ENCODE results near the gene CYTH2.
A peak's percentile ranks its signal among the peaks of the same experiment; 100 is the strongest.

Gene CYTH2

DNA sequence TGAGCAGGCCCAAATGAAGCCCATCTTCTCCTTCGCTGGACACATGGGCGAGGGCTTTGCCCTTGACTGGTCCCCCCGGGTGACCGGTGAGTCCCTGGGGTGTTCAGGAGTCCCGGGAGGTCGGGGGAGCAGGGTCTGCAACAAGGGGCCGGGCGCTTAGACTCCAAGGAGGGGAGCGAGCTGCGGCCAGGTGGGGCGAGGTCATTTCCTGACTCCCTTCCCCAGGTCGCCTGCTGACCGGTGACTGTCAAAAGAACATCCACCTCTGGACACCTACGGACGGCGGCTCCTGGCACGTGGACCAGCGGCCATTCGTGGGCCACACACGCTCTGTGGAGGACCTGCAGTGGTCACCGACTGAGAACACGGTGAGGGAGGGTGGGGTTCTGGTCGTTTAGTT lies 18.7 kb upstream of the CYTH2 start:
- DNase-seq (ENCODE audit: low read depth): no peak
- TF ChIP-seq, protein P1, sequence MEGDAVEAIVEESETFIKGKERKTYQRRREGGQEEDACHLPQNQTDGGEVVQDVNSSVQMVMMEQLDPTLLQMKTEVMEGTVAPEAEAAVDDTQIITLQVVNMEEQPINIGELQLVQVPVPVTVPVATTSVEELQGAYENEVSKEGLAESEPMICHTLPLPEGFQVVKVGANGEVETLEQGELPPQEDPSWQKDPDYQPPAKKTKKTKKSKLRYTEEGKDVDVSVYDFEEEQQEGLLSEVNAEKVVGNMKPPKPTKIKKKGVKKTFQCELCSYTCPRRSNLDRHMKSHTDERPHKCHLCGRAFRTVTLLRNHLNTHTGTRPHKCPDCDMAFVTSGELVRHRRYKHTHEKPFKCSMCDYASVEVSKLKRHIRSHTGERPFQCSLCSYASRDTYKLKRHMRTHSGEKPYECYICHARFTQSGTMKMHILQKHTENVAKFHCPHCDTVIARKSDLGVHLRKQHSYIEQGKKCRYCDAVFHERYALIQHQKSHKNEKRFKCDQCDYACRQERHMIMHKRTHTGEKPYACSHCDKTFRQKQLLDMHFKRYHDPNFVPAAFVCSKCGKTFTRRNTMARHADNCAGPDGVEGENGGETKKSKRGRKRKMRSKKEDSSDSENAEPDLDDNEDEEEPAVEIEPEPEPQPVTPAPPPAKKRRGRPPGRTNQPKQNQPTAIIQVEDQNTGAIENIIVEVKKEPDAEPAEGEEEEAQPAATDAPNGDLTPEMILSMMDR (IDR thresholded peaks at IDR 0.05; ENCODE audit: low read depth, low read length): no peak
- no peak for TF ChIP-seq POLR2A (IDR thresholded peaks at IDR 0.05; ENCODE audit: extremely low read depth, insufficient read length)
- TF ChIP-seq MYC (IDR thresholded peaks at IDR 0.05; ENCODE audit: low read depth, low read length): no peak
- TF ChIP-seq, protein P2, sequence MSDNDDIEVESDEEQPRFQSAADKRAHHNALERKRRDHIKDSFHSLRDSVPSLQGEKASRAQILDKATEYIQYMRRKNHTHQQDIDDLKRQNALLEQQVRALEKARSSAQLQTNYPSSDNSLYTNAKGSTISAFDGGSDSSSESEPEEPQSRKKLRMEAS (IDR thresholded peaks at IDR 0.05; ENCODE audit: low read depth, low read length): no peak
- no peak overlapping the region for H3K4me3 ChIP-seq (ENCODE audit: low read depth, low read length)

DNA sequence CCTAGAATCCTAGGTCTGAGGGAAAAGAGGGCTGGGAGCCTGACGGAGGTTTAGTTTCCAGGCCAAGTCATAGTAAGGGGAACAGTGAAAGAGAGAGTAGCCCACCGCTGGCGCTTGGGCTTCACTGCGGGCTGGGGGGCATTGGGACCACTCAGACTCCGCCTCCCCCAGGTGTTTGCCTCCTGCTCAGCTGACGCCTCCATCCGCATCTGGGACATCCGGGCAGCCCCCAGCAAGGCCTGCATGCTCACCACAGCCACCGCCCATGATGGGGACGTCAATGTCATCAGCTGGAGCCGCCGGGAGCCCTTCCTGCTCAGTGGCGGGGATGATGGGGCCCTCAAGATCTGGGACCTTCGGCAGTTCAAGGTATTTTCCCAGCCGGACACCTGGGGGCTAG lies 18.3 kb upstream of the CYTH2 start:
- no peak for TF ChIP-seq POLR2A (IDR thresholded peaks at IDR 0.05; ENCODE audit: extremely low read depth, insufficient read length)
- TF ChIP-seq, protein P1 (IDR thresholded peaks at IDR 0.05; ENCODE audit: low read depth, low read length): no peak
- TF ChIP-seq MYC (IDR thresholded peaks at IDR 0.05; ENCODE audit: low read depth, low read length): no peak
- TF ChIP-seq, protein P2 (IDR thresholded peaks at IDR 0.05; ENCODE audit: low read depth, low read length): no peak
- H3K4me3 ChIP-seq (ENCODE audit: low read depth, low read length): no peak overlapping the region
- peak; percentile 30 for DNase-seq (ENCODE audit: low read depth)

DNA sequence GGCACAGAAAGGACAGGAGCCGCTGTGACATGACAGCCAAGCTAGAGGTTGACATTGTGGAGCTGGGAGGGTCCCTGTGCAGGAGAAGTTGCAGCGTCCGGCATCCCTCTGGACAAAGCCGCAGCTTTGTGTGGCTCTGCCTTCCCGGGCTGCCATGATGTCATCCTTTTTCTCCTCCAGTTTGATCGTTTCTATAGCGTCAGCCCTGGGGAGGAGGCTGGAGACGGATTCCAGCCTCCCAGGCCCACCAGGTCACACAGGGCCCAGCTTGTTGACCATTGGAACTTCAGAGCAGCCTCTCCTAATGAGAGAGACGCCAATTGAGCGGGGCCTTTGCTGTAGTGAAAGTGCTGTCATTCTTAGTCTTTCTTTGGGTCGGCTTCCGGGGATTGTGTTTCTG lies 17.5 kb upstream of the CYTH2 start:
- no peak for TF ChIP-seq MYC (IDR thresholded peaks at IDR 0.05; ENCODE audit: low read depth, low read length)
- TF ChIP-seq, protein P2 (IDR thresholded peaks at IDR 0.05; ENCODE audit: low read depth, low read length): no peak
- TF ChIP-seq POLR2A (IDR thresholded peaks at IDR 0.05; ENCODE audit: extremely low read depth, insufficient read length): no peak
- TF ChIP-seq, protein P1 (IDR thresholded peaks at IDR 0.05; ENCODE audit: low read depth, low read length): no peak
- H3K4me3 ChIP-seq (ENCODE audit: low read depth, low read length): no peak overlapping the region
- DNase-seq (ENCODE audit: low read depth): no peak

DNA sequence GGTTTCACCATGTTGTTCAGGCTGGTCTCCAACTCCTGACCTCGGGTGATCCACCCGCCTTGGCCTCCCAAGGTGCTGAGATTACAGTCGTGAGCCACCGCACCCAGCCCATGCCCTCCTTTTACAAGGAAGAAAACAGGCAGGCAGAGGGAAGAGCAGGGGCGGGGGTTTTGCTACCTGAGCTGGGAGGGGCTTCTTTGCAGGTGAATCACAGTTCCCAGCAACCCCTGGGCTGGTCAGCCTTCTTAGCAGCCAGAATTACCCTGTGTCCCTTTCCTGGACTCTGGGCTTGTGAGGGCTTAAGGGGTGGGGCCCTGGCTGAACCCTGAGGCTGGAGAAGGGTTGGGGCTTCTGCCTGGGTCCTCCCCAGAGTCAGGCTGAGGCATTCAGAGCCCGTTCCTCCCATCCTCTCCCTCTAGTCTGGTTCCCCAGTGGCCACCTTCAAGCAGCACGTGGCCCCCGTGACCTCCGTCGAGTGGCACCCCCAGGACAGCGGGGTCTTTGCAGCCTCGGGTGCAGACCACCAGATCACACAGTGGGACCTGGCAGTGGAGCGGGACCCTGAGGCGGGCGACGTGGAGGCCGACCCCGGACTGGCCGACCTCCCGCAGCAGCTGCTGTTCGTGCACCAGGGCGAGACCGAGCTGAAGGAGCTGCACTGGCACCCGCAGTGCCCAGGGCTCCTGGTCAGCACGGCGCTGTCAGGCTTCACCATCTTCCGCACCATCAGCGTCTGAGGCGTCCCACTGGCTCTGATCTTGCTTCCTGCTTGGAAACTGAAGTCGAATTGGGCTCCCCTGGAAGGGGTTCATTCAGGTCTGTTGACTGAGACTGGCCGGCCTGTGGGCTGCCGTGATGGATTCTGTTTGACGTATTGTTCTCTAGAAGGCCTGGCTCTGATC lies 16.6 kb upstream of the CYTH2 start:
- no peak for DNase-seq (ENCODE audit: low read depth)
- no peak overlapping the region for H3K4me3 ChIP-seq (ENCODE audit: low read depth, low read length)
- TF ChIP-seq MYC (IDR thresholded peaks at IDR 0.05; ENCODE audit: low read depth, low read length) (no peak), POLR2A (IDR thresholded peaks at IDR 0.05; ENCODE audit: extremely low read depth, insufficient read length) (no peak)
- TF ChIP-seq, protein P1 (IDR thresholded peaks at IDR 0.05; ENCODE audit: low read depth, low read length): no peak
- TF ChIP-seq, protein P2 (IDR thresholded peaks at IDR 0.05; ENCODE audit: low read depth, low read length): no peak

DNA sequence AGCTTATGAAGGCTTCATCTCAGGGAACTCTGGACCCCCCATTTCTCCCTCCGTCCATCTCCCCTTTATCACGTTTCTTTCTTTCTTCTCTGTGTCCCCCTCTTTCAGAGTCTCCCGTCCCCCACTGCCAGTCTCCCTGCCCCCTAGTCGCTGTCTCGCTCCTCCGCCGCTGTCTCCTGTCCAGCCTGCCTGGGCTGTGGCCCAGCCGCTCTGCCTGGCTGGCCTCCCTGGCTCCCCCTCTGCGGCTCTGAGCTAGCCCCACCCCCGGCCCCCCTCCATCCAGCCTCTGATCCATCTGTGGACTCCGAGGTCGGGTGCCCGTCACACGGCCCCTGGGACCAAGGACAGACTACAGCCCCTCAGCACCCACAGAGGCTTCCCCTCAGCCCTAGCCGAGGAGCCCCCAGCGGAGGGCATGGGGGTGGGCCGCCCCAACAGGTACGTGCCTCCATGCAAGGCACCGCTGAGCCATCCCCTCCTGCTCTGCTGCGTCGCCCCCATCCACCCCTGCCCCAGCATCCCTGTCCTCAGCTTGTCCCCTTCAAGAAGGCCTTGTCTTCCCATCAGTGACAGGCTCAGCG lies 14.9 kb upstream of the CYTH2 start:
- TF ChIP-seq, protein P1 (IDR thresholded peaks at IDR 0.05; ENCODE audit: low read depth, low read length): no peak
- TF ChIP-seq POLR2A (IDR thresholded peaks at IDR 0.05; ENCODE audit: extremely low read depth, insufficient read length) (no peak), MYC (IDR thresholded peaks at IDR 0.05; ENCODE audit: low read depth, low read length) (no peak)
- TF ChIP-seq, protein P2 (IDR thresholded peaks at IDR 0.05; ENCODE audit: low read depth, low read length): no peak
- H3K4me3 ChIP-seq (ENCODE audit: low read depth, low read length): no peak overlapping the region
- DNase-seq (ENCODE audit: low read depth): no peak
